22Rv1 (cell line): ENCODE results near the gene RALBP1.

Experiments
- ZFX ChIP-seq: fragments of 450-650 bp; IDR thresholded peaks from 2 replicates; pipeline ENCODE4 v1.6.1; 2017; ENCODE audit warnings: antibody characterized with exemption, borderline replicate concordance
- TF ChIP-seq, protein P1 (sequence below): fragments of 450-650 bp; IDR thresholded peaks from 2 replicates; pipeline ENCODE4 v1.5.1; 2017; ENCODE audit warnings: mild to moderate bottlenecking

DNA sequence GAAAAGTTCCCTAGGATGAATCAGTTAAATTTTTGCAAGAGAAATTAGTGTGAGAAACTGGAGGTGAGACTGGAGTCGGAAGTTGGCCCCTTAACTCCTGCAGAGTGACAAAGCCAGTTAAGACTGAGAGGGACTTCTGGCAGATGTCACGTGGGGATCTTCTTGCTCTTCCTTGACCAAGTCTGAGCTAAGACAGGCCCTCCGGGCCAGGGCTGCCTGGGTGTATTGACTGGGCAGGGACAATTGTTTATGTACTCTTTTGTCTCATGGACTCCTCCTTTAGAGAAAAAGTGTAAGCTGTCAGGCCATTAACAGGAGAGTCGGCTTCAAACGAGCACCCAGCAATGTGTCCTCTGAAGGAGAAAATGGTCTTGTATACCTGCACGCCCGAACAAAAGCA lies 48.6 kb upstream of the RALBP1 start:
- TF ChIP-seq, protein P1, sequence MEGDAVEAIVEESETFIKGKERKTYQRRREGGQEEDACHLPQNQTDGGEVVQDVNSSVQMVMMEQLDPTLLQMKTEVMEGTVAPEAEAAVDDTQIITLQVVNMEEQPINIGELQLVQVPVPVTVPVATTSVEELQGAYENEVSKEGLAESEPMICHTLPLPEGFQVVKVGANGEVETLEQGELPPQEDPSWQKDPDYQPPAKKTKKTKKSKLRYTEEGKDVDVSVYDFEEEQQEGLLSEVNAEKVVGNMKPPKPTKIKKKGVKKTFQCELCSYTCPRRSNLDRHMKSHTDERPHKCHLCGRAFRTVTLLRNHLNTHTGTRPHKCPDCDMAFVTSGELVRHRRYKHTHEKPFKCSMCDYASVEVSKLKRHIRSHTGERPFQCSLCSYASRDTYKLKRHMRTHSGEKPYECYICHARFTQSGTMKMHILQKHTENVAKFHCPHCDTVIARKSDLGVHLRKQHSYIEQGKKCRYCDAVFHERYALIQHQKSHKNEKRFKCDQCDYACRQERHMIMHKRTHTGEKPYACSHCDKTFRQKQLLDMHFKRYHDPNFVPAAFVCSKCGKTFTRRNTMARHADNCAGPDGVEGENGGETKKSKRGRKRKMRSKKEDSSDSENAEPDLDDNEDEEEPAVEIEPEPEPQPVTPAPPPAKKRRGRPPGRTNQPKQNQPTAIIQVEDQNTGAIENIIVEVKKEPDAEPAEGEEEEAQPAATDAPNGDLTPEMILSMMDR, result no peak
- no peak for TF ChIP-seq ZFX
